Measurements from ENCODE around the gene SH2D6. TPM values are rescaled to one million over a fixed set of nuclear protein-coding genes. Genes with fewer than 3 reads are reported as not detected.

Gene SH2D6
- total and polyA plus RNA-seq, 9 of the 15 experiments (the other 6 are each of a cell fraction or from before 2014, with no cell fraction given), result 0.07 to 0.76 (median 0.33) TPM; not detected in 2

DNA sequence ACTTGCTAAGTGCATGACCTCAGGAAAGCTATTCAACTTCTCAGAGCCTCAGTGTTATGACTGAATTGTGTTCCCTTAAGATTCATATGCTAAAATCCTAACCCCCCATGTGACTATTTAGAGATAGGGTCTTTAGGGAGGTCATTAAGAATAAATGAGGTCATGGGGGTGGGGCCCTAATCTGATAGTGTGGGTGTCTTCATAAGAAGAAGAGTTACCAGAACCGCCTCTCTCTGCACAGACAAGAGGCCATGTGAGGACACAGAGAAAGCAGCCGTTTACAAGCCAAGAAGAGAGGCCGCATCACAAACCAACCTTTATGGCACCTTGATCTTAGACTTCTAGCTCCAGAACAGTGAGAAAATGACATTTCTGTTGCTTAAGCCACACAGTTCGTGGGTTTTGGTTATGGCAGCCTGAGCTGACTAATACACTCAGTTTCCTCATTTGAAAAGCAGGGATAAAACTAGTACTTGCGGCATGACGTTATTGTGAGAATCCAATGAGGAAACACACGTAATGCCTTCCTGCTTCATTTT, 9.9 kb downstream of the SH2D6 start (continued):
- TF ChIP-seq STAT5A (IDR thresholded peaks at IDR 0.05; ENCODE audit: borderline replicate concordance, low read length) (no peak), NFXL1 (CRISPR knock-in tag; IDR thresholded peaks at IDR 0.05) (no peak), ZFP91 (CRISPR knock-in tag; IDR thresholded peaks at IDR 0.05) (no peak), KLF1 (tag; IDR thresholded peaks at IDR 0.05) (0 out of 2 replicates have a peak, but pooled peaks have one; percentile 50), ZNF3 (CRISPR knock-in tag; IDR thresholded peaks at IDR 0.05) (no peak), ZNF212 (CRISPR knock-in tag; IDR thresholded peaks at IDR 0.05) (no peak), ZNF699 (CRISPR knock-in tag; IDR thresholded peaks at IDR 0.05; ENCODE audit: insufficient replicate concordance) (no peak), KDM4B (IDR thresholded peaks at IDR 0.05; ENCODE audit: borderline replicate concordance in 2 of 2, low read depth in 1 of 2) (no peak), EGR1 (conservative IDR thresholded peaks at IDR 0.05) (peak; percentile 47), NR2F6 (CRISPR knock-in tag; IDR thresholded peaks at IDR 0.05) (no peak), MECOM (CRISPR knock-in tag; IDR thresholded peaks at IDR 0.05) (peak; percentile 35; the same call in 1 of the 2 replicates), KDM5B (IDR thresholded peaks at IDR 0.05; ENCODE audit: insufficient replicate concordance, low read depth, low read length) (no peak), ZNF76 (CRISPR knock-in tag; IDR thresholded peaks at IDR 0.05; ENCODE audit: borderline replicate concordance) (no peak), SIN3B (IDR thresholded peaks at IDR 0.05; ENCODE audit: low read depth) (no peak), ATF3 (IDR thresholded peaks at IDR 0.05) (peak; percentile 54; the same call in 1 of the 2 replicates), ATF3 (CRISPR knock-in tag; conservative IDR thresholded peaks at IDR 0.05) (no peak), GABPA (tag; conservative IDR thresholded peaks at IDR 0.05; ENCODE audit: low read depth) (0 out of 2 replicates have a peak, but pooled peaks have one; percentile 14), ATF7 (IDR thresholded peaks at IDR 0.05) (peak; percentile 91), PTTG1 (tag; IDR thresholded peaks at IDR 0.05; ENCODE audit: low read depth) (0 out of 2 replicates have a peak, but pooled peaks have one; percentile 35), NELFE (IDR thresholded peaks at IDR 0.05; ENCODE audit: insufficient read depth, insufficient read length) (no peak), L3MBTL2 (IDR thresholded peaks at IDR 0.05) (peak; percentile 51; the same call in 1 of the 2 replicates), KDM1A (IDR thresholded peaks at IDR 0.05) (no peak), PREB (CRISPR knock-in tag; IDR thresholded peaks at IDR 0.05) (no peak)
- TF ChIP-seq, protein P1, sequence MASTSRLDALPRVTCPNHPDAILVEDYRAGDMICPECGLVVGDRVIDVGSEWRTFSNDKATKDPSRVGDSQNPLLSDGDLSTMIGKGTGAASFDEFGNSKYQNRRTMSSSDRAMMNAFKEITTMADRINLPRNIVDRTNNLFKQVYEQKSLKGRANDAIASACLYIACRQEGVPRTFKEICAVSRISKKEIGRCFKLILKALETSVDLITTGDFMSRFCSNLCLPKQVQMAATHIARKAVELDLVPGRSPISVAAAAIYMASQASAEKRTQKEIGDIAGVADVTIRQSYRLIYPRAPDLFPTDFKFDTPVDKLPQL (IDR thresholded peaks at IDR 0.05; ENCODE audit: extremely low read depth, insufficient read length), result no peak
- TF ChIP-seq, protein P2, sequence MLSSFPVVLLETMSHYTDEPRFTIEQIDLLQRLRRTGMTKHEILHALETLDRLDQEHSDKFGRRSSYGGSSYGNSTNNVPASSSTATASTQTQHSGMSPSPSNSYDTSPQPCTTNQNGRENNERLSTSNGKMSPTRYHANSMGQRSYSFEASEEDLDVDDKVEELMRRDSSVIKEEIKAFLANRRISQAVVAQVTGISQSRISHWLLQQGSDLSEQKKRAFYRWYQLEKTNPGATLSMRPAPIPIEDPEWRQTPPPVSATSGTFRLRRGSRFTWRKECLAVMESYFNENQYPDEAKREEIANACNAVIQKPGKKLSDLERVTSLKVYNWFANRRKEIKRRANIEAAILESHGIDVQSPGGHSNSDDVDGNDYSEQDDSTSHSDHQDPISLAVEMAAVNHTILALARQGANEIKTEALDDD (IDR thresholded peaks at IDR 0.05), result peak; percentile 60; the same call in 1 of the 2 replicates

Measured in K562 (cell line).